Stimulated activated naive CD4-positive, alpha-beta T cell (primary cell): ENCODE results near the gene KCNMB2.

Experiments used
- DNase-seq, 6 experiments: peaks; one replicate each; lab custom pipeline; 2025; lab: John Stamatoyannopoulos, UW

KCNMB2 gene

DNA sequence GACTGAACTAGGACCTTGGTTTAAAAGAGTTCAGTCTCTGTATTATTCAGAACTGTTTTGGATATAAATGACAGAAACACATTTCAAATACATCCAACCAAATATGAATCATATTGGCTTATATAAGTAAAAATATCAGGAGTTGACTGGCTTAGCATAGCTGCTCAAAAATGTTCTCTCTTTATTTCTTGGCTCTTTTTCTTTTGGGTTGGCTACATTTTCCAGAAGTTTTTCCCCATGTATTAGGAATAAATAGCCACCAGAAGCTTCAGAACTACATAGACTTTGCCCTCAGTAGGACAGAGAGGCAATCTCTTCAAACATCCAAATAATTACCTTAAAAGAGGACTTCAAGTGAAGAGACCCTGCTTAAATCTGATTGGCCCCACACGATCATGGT is 32.7 kb downstream of the KCNMB2 start:
- DNase-seq, result no peak

DNA sequence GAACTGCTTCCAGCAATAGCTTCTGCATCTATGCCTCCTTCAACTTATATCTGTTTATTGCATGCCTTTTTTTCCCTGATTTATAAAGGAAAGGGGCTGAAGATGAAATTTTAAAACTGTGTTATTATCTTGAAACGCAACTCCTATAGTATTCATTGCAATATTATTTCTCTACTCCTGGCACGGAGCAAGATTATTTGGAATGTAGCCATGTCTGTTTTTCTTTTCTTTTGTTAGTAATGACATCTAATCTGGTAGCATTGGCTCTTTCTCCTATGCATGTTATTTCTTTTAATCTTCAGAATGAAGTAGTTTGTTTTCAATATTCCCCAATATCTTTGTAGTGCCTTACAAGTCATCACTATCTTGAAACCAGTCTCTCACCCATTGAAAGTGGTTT is 33.6 kb downstream of the KCNMB2 start:
- DNase-seq, result no peak

DNA sequence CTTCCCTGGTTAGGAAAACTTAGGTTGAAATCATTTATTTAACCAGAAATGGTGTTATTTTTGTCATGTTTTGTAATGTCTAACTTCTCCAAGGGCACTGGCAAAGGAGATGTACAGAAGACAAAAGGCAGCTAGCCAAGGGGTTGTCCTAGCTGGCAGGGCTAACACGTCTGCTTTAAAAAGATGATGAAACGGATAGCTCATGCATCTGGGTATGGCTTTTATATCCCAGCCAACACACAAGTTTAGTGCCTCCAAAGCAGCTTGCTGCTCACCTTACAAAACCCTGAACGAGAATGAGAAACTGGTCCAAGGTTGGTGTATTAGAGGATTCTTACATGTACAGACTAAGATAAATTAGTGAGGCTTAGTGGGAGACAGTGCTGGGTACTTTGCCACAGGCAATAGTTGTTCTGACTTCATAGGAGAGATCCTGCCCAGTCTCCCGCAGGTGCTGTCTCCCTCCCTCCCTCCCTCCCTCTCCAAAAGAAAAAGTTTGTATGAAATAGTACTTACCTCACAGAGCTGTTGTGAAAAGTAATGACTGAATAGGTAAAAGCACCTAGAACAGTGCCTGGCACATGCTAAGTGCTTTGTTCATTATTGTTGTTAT is 47.8 kb downstream of the KCNMB2 start:
- DNase-seq, result no peak

DNA sequence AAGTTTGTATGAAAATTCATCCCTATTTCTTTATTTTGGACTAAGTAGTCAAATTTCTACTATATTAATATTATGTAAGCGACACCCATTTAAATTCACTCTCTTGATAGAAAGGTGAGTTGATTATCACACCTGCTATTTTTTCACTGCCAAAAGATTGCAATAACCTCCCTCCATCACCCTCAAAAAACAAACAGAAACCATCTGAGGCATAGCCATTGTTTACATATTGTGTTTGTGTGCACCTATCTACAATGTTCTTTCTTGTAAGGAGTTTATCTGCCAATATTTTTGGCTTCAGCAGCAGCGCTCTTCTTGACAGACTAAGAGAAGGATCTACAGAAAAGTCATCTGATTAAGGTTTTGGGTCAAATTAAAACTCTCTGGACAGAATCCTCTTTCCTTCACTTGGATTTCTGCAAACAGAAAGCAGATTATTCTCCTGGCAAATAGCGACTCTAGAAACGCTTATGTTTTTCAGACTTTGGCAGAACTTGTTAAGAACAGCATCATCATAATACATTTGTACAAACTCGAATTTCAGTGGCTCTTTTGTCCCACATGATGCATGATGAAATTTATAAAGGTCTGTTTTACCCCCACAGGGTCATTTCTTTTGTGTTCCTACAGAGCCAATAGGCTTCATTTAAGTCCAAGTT is 48.6 kb downstream of the KCNMB2 start:
- no peak for DNase-seq

DNA sequence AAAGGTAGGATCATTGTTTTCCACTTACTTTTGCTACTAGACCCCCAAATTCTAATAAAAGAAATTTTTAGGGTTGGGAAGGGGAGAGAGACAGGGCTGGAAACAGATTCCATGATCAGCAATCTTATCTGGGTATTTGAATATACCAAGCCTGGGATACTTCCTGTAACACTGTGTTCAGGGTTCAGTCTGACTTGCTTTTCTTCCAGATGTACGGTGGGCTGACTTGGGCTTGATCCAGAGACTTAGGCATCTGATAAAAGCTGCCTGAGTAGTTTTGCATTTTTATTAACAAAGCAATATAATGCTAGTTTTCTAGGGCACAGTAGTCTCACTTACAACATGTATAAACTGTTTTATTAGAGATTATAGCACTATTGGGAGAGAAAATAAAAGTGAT is 49.2 kb downstream of the KCNMB2 start:
- no peak for DNase-seq

DNA sequence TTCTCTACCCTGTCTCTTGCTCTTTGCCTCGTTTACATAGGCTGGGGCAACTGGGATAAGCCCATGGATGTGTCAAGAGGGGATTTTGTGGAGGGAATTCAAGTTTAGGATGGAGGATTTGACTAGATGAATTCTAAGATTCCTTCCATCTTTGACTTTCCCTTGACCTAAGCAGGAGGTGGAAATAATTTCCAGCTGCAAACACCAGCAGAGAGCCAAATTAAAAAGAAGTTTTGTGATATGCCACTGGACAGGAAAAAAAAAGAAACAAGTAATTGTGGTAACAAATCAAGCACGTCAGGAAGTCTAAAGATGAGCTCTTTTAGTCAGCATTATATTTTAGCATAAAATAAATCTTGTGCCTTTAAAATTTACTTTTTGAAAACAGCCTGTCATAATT is 49.8 kb downstream of the KCNMB2 start:
- no peak for DNase-seq

DNA sequence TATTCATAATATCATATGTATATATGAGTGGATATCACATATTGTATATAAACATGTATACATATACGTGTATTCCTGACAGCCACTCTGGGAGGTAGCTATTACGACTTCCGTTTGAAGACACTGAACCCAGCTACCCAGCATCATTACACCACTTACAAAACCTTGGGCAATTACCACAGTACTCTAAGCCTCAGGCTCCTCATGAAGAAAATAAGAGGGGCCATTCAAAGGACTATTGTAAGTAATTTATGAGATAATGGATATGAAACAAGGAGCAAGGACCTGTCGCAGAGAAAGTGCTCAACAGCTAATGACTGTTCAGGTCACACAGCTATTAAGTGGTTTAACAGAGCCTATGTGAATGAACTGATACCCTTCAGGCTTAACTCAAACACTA is 52.4 kb downstream of the KCNMB2 start:
- no peak for DNase-seq

DNA sequence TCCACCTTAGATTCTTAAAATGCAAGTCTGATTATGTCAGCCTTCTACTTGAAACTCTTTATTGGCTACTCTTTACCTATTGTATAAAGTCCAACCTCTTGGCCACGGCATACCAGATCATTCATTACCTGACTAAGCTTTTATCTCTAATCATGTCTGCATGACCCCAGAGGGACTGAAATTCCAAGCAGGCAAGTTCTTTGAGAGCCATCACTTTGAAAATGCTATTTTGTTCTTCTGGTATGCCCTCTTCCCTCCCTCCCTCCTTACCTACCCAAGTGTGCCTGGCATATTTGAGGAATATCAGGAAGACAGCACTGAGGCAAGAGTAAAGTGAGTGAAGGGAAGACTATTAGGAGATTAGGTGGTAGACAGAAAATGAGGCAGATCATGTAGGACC is 57.5 kb downstream of the KCNMB2 start:
- no peak for DNase-seq

DNA sequence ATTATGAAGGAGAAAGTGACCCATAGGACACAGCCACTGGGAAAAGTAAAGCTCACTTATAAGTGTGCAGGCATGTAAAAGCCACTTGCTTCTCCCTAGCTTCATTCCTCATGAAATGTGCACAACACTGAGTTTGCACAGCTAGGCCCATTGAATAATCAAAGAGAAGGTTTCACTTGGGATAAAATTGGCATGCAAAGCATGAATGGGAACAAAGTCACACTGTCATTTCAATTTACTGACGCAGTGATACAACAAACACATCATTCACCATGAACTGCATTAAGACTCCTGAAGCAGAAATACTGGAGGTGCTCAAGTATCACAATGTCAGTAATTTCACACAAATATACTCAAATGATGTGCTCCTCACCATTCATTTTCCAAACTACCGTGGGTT is 61.1 kb downstream of the KCNMB2 start:
- DNase-seq, result no peak

DNA sequence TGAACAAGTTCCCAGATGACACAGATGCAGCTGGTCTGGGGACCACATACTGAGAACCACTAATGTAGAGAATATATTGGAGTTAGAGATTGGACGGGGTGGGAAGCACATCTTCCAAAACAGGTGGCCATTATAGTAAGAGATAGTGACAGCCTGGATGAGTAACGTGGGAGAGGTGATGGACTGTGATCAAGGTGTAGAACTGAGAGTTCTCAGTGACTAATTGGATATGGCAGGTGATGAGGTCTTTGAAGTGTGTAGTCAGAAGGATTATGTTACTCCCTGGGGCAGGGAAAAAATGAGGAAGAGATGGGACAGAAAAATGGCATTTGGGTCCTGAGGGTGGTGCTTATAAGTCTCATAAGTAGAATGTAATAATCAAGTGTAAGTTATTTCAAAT is 66.6 kb downstream of the KCNMB2 start:
- DNase-seq, result no peak

DNA sequence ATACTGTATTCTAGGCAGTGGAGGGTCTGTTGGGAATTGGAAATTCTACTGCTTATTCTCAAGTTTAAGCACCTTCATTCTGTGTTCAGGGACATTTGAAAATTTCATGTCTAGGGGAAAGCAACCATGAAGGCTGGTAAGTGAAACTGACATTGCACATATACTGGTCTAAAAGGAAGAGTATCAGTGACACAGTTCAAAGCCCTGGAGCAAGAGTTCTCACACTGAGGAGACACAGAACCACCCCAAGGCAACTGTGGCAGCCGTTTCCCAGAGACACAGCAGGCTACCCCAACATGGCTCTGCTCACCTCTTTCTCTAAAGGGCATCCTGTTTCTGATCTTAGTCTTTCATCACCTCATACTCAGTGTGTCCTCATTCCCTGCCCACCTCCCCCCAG is 67.5 kb downstream of the KCNMB2 start:
- no peak for DNase-seq

DNA sequence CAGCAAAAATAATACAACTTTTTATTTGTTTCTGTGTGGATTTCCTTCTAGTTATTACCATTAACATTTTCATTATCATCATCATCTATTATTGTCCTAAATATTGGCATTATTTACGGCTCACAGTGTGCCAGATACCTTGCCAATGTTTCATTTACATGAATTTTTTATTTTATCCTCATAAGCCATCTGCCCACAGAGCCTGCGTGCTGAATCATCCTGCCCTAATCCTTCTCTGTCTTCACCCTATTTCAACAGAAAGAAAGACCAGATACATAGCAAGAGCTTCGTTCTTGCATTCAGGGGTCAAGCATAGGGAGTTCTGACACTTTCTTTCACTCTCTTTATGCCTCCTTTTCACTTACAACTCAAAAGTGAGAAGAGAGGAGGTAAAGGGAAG is 82.0 kb downstream of the KCNMB2 start:
- DNase-seq, result no peak

DNA sequence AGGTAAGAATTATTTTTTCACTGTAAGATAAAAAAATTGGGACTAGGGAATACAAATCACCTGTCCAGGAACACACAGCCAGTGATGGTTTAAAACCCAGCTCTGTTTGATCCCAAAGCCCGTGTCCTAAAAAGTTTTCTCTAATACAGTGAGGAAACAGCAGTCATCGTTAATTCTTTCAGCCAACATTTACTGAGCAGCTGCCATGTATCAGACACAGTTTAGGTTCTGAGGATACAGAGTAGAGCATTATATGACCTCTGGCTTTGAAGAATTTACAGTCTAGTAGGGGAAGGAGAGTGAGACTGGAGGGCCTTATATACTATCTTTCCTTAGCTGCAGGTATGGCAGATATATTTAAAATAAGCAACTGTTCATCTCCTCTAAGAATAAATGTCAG is 82.7 kb downstream of the KCNMB2 start:
- DNase-seq, result no peak

DNA sequence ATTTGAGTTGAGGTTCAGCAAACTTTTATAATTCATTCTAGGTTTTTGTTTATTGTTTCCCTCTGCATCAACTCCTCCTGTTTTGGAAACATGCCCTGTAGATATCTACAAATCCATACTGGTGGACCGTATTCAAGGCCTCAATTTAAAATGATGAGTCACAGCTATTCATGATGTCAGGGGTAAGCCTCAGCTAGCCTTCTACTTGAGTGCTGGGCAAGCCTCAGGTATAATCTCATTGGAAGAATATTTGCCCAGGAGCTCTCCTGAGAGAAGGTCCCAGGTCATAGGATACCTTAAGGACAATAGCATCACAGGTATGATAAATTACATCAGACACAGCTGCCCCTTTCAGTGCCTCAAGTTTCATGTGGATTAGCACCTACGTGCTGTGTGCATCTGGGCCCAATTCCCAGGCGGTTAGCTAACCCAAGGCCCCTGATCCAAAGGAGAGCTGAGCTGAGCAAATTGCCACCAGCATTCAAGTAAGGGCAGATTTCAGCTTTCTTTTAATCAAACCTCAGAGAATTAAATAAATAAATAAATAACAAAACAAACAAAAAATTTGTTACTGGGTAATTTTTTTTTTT is 87.5 kb downstream of the KCNMB2 start:
- DNase-seq, result no peak

DNA sequence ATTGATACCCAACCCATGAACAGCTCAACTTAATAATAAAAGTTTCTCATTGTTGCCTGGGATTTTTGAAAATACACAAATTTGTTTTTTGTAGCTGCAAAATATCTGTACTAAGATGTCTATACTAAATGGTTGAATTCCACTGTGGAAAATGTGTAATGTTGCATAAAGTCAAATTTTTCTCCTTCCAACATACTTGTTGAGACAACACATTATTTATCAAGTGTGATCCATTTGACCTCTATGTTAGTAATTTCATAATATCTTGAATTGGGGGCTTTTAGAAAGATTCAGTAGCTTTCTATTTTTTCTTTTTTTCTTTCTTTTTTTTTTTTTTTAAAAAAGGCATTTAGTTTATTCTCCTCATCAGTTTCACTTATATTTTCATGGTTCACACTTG is 88.0 kb downstream of the KCNMB2 start:
- DNase-seq, result no peak

DNA sequence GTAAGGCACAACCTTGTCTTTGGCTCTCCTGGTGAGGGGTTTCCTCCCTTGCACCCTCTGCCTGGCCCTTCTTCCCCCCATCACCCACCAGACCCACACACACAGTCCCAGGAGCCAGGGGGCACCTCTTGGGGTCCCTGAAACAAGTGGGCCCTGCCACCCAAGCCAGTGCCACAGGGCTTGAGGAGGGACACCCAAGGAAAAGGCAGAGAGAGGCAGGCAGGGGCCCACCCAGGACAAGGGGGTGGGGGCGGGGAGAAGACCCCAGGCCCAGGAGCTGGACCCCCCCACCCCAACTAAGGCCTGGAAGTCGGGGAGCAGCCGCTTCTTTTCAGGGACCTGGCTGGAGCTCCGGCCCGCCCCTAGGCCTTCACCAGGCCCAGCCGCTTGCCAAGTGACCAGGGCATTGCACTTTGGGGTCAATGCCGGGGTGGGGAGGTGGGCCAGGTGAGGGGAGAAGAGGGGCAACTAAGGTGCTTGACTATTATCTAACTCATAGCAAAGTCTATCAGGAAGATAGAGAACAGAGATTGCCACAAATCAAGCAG is 88.9 kb downstream of the KCNMB2 start:
- DNase-seq, result no peak

DNA sequence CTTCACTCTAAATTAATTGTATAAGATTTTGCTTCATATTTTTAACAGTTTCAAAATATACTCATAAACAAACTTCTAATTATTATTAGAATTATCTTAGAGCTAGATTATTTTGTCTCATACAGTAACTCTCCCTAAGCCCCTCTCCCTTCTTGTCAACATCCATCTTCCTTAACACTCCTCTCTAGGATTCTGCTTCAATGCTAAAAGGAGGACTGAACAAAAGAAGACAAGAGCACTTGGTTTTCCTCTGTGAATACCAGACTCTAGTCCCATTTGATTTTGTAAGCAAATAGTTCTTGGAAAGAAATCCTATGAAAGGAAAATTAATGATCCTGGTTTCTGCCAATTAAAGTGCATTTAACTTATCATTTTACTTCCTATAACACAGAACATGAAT is 91.8 kb downstream of the KCNMB2 start:
- DNase-seq, result no peak

DNA sequence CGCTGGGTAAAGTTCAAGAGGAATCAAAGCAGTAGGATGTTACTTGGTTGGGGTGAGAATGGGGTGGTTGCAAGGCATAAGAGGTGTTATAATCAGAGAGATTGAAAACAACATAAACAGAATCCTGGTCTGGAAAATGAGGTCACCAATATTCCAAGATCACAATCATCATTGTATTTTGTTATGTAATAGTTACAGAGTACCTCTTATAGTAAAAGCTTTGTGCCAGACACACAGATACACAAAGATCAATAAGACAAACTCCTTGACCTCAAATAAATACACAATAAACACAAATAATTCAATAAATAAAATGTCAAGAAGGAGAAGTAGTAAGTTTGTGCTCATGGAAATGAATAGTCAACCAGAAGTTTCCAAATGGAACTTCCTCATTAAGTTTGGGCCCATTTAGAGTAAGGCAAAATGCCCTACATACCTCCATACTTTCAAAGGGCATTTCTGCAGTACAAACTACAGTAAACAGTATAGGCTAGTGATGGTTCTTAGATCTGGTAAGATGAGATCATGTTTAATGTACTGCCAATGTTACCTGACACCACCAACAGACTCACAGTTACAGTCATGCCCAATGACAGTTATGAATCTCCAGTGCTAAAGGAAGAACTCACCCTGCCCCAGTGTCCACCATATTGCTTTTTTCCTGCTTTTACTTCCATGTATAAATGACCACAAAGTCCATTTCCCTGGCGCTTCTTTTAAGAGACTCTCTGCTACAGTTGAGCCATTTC is 93.4 kb downstream of the KCNMB2 start:
- DNase-seq, result no peak

DNA sequence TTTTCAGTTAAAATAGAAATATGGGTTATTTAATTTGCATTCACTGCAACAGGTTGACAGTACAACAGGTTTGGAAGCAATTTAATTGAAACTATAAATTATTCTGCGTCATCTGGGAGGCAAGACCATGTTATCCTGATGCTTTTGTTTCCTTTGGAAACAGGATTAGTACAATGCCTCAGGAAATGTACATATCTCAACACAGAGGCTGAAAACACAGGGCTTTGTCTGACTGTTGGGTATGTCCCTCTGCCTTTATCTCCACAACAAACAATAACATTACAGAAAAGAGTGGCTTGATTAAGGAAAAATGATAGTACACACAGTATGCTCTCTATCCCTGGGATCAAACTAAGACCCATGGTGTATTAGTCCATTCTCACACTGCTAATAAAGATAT is 95.7 kb downstream of the KCNMB2 start:
- no peak for DNase-seq

DNA sequence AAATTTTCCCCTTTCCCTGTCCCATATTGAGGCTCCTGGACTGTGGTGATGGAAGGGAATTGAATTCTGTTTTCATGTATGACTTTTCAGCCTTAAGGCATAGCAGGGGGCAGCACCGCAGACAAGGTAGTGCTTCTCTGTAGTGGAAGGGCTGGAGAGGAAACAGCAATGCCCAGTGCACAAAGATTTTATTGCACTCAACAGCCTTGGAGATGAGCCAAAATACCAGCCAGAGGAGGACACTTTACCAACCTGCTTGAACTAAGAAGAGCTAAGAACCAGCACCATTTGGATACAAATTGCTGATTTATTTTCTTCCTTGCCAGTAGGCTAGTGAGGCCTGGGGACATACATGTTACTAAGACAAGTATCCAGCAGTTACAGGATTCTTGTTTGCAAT is 98.7 kb downstream of the KCNMB2 start:
- no peak for DNase-seq

DNA sequence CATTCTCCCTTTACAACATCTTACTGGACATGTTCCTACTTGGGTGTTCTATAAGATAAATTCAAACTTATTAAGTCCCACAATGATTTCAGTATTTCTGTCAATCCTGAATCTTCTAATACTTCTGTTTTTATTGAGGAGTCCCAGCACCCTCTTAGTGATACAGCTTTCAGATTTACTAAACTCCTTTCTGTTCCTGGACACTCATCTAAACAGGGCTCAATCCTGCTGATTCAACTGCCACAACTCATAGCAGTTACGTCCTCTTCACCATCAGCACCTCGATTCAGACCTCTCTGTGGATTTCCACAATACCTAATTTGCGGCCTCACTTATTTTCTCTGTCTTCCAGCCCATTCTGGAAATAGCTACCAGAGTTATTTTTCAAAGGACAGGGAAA is 101.6 kb downstream of the KCNMB2 start:
- DNase-seq, result no peak

DNA sequence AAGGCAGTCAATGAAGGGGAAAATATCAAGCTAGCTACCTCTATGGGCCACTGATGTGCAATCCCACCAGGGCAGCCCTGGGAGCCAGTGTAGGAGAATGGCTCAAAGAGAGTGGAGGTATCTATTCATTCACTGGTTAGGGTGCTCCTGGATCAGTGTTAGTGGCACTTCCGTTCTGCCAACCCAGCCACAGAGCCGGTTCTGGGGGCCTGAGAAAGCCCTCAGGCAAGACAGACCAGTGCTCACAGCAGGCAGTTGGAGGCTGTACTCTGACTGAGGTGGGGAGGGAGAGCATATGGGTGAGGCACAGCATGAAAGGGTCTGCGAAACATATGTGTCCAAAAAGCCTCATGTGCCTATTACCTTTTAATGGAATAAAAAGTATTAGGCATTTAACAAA is 109.3 kb downstream of the KCNMB2 start:
- no peak for DNase-seq
